ENCODE data around the gene CNKSR3.

GRCh38 chr6:154558984-154559383 is 48.5 kb upstream of the CNKSR3 start:
- TF ChIP-seq, protein P1, sequence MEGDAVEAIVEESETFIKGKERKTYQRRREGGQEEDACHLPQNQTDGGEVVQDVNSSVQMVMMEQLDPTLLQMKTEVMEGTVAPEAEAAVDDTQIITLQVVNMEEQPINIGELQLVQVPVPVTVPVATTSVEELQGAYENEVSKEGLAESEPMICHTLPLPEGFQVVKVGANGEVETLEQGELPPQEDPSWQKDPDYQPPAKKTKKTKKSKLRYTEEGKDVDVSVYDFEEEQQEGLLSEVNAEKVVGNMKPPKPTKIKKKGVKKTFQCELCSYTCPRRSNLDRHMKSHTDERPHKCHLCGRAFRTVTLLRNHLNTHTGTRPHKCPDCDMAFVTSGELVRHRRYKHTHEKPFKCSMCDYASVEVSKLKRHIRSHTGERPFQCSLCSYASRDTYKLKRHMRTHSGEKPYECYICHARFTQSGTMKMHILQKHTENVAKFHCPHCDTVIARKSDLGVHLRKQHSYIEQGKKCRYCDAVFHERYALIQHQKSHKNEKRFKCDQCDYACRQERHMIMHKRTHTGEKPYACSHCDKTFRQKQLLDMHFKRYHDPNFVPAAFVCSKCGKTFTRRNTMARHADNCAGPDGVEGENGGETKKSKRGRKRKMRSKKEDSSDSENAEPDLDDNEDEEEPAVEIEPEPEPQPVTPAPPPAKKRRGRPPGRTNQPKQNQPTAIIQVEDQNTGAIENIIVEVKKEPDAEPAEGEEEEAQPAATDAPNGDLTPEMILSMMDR (IDR thresholded peaks at IDR 0.05), result no peak
- TF ChIP-seq EZH2 (IDR thresholded peaks at IDR 0.05), result no peak
- TF ChIP-seq EZH2phosphoT487 (IDR thresholded peaks at IDR 0.05), result no peak
